Endothelial cell of umbilical vein (primary cell): Measurements from ENCODE around the gene PIK3C2G. TPM values are rescaled to one million over a fixed set of nuclear protein-coding genes. Genes with fewer than 3 reads are reported as not detected.

Source experiments
- BruUV-seq: library from RNA; stranded (reverse); fragments of 400-500 nt; replicated peaks from 2 replicates; lab custom pipeline; 2021; lab: Mats Ljungman, UMichigan
- CTCF ChIA-PET: fragments of 300-600, 350-600 bp; sonication (Branson Sonifier 250); formaldehyde crosslinking; loops from one replicate; lab custom pipeline; 2021; ENCODE audit warnings: antibody characterized with exemption, inconsistent platforms; lab: Charles Lee
- POLR2A ChIA-PET: fragments of 300-600, 350-600 bp; sonication (Branson Sonifier 250); formaldehyde crosslinking; loops from one replicate; lab custom pipeline; 2021; ENCODE audit warnings: antibody characterized with exemption, inconsistent platforms; lab: Charles Lee
- DNase-seq: peaks from one replicate; pipeline ENCODE4 v3.0.0-alpha.2; 2011; ENCODE audit warnings: low read depth, low spot score
- FAIRE-seq: peaks from 2 replicates; lab custom pipeline; 2011; peaks lifted over from hg19 to GRCh38; lab: Jason Lieb, UNC
- H2AFZ ChIP-seq: 2 replicates; pipeline ENCODE4 v1.6.0; 2012; ENCODE audit warnings: low read depth, low read length, control low read depth, inconsistent platforms
- H3K27ac ChIP-seq: 2 replicates; pipeline ENCODE4 v1.5.1; 2011; ENCODE audit warnings: low read depth, mild to moderate bottlenecking, control low read depth, low read length, moderate library complexity; ENCODE audit not compliant: insufficient read depth
- H3K27me3 ChIP-seq, 2 experiments: 2 replicates each; pipeline versions ENCODE4 v1.6.0 to v1.6.1; 2011; ENCODE audit warnings: low read length in 2 of 2, mixed read lengths in 1 of 2; ENCODE audit not compliant: control insufficient read depth in 2 of 2, insufficient read depth in 2 of 2
- H3K36me3 ChIP-seq, 2 experiments: 2 replicates in 1 of 2; 3 replicates in 1 of 2; pipeline ENCODE4 v1.5.1; 2011; ENCODE audit warnings: low read length in 2 of 2, mild to moderate bottlenecking in 1 of 2, moderate library complexity in 1 of 2; ENCODE audit not compliant: control insufficient read depth in 2 of 2, insufficient read depth in 2 of 2; ENCODE audit errors: extremely low read depth in 1 of 2
- H3K4me1 ChIP-seq: 3 replicates; pipeline ENCODE4 v1.5.1; 2011; ENCODE audit warnings: mild to moderate bottlenecking, low read length; ENCODE audit not compliant: control insufficient read depth, insufficient read depth; ENCODE audit errors: extremely low read depth
- H3K4me2 ChIP-seq: 2 replicates; pipeline ENCODE4 v1.6.1; 2011; ENCODE audit warnings: low read length, control low read depth, mixed read lengths; ENCODE audit not compliant: insufficient read depth
- H3K4me3 ChIP-seq, 3 experiments: fragments of 200-600 bp in 1 of 3; sonication (generic), shearing (Covaris generic) in 1 of 3; replicated peaks in 1 of 3; 2 replicates each; pipeline ENCODE4 v1.5.1; 2011 to 2016; ENCODE audit warnings: control low read depth in 3 of 3, low read length in 3 of 3, mild to moderate bottlenecking in 2 of 3, inconsistent platforms in 1 of 3, low read depth in 1 of 3, moderate library complexity in 1 of 3; ENCODE audit not compliant: insufficient read depth in 1 of 3
- H3K79me2 ChIP-seq: 2 replicates; pipeline ENCODE4 v1.6.0; 2012; ENCODE audit warnings: low read length, inconsistent platforms; ENCODE audit not compliant: control insufficient read depth, insufficient read depth
- H3K9ac ChIP-seq: replicated peaks from 2 replicates; pipeline ENCODE3; 2011; ENCODE audit warnings: low read length, control low read depth; ENCODE audit not compliant: insufficient read depth; ENCODE audit errors: extremely low read depth
- H3K9me1 ChIP-seq: replicated peaks from 3 replicates; pipeline ENCODE4 v1.6.0; 2011; ENCODE audit warnings: mild to moderate bottlenecking, low read length; ENCODE audit not compliant: control insufficient read depth, insufficient read depth; ENCODE audit errors: extremely low read depth
- H3K9me3 ChIP-seq: replicated peaks from 2 replicates; pipeline ENCODE4 v1.5.1; 2012; ENCODE audit warnings: low read length, inconsistent platforms; ENCODE audit not compliant: control insufficient read depth, insufficient read depth
- H4K20me1 ChIP-seq: replicated peaks from 2 replicates; pipeline ENCODE3; 2011; ENCODE audit warnings: mild to moderate bottlenecking, low read length; ENCODE audit not compliant: control insufficient read depth, insufficient read depth; ENCODE audit errors: extremely low read depth
- EZH2 ChIP-seq: IDR thresholded peaks from 2 replicates; pipeline ENCODE4 v1.6.1; 2012; ENCODE audit warnings: borderline replicate concordance, low read depth, mild to moderate bottlenecking, moderate library complexity, low read length, inconsistent platforms; ENCODE audit not compliant: severe bottlenecking
- FOS ChIP-seq: IDR thresholded peaks from 2 replicates; pipeline ENCODE4 v1.6.1; 2011; ENCODE audit warnings: mild to moderate bottlenecking, low read length, moderate library complexity, borderline replicate concordance; ENCODE audit not compliant: insufficient read depth
- GATA2 ChIP-seq: IDR thresholded peaks from 2 replicates; pipeline ENCODE4 v1.7.0; 2011; ENCODE audit warnings: low read depth, mild to moderate bottlenecking, moderate library complexity, mixed read lengths, low read length; ENCODE audit not compliant: insufficient read length, insufficient read depth
- JUN ChIP-seq: IDR thresholded peaks from 2 replicates; pipeline ENCODE4 v1.6.1; 2011; ENCODE audit warnings: borderline replicate concordance, low read depth; ENCODE audit not compliant: insufficient read length, insufficient read depth
- MYC ChIP-seq: IDR thresholded peaks from one replicate; pipeline ENCODE4 v1.6.1; 2011; ENCODE audit warnings: mild to moderate bottlenecking, low read depth, low read length
- POLR2A ChIP-seq: IDR thresholded peaks from 2 replicates; pipeline ENCODE4 v1.6.1; 2012; ENCODE audit warnings: low read depth, mild to moderate bottlenecking, control low read depth, low read length
- POLR2AphosphoS5 ChIP-seq: IDR thresholded peaks from 2 replicates; pipeline ENCODE4 v1.6.1; 2012; ENCODE audit warnings: low read depth, mild to moderate bottlenecking, control low read depth, low read length, moderate library complexity; ENCODE audit not compliant: insufficient read depth
- dilution Hi-C: fragments of 300-500 bp; cut with MboI; formaldehyde crosslinking; loops from one replicate; pipeline ENCODE4 v1.15.0; 2019; ENCODE audit warnings: low sequenced_read_pairs; ENCODE audit not compliant: extremely low pct_ligation_motif_present
- intact Hi-C: fragments of 100-400 bp; cut with micrococcal nuclease; formaldehyde crosslinking; loops from one replicate; pipeline ENCODE4 v1.10.0; 2022
- polyA plus RNA-seq, 4 experiments: library from polyadenylated mRNA; depleted of rRNA in 3 of 4; stranded (reverse) in 3 of 4; unstranded in 1 of 4; fragments of >200 nt; gene quantifications; 2 replicates each; pipeline versions ENCODE4 v1.2.1 to v1.2.3, GENCODE V29; 2011 to 2012; ENCODE audit warnings: missing spikeins in 1 of 4
- total RNA-seq: library from RNA; stranded (reverse); gene quantifications from 2 replicates; pipeline ENCODE4 v1.2.3, GENCODE V29; 2021
- TF ChIP-seq, protein P1 (sequence below), 2 donors: IDR thresholded peaks; 1 replicate in 1 of 2; 2 replicates in 1 of 2; pipeline ENCODE4 v1.5.1; 2011; ENCODE audit warnings: low read length in 2 of 2, mild to moderate bottlenecking in 2 of 2, moderate library complexity in 2 of 2, control low read depth in 1 of 2, inconsistent platforms in 1 of 2, low read depth in 1 of 2; ENCODE audit not compliant: insufficient read depth in 1 of 2; ENCODE audit errors: extremely low read depth in 1 of 2
- TF ChIP-seq, protein P2 (sequence below): IDR thresholded peaks from 2 replicates; pipeline ENCODE4 v1.6.1; 2011; ENCODE audit not compliant: insufficient read depth, insufficient read length

PIK3C2G gene
- total and polyA plus RNA-seq, 2 donors (not counting 3 experiments of a cell fraction or from before 2014, with no cell fraction given): not detected

DNA sequence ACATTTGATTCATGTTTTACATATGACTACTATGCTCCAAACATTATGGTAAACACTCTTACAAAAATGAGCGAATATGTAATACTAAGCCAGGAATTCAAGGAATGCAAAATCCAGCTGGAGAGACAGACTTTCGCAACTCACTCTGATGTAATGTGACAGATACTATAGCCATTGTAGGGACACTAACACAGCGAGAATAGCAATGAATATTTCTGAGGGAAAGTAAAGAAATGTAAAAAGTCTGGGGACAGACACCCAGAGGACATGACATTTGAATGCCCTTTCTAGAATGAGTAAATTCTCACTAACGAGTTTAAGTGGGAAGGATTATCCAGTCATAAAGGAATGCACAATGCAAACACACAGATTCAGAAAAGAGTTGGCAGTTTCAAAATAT lies 121.9 kb downstream of the PIK3C2G start:
- peak; percentile 46 for DNase-seq
- Histone ChIP-seq H3K4me1 (no peaks in the 10 kb centered on the region), H4K20me1 (no peaks in the 10 kb centered on the region), H3K36me3 (no peaks in the 10 kb centered on the region), H3K4me3 (no peak overlapping the region), H3K9ac (no peak overlapping the region), H3K27ac (no peak overlapping the region), H3K9me1 (no peaks in the 10 kb centered on the region), H2AFZ (no peak overlapping the region), H3K4me2 (no peak overlapping the region), H3K9me3 (no peaks in the 10 kb centered on the region), H3K27me3 (no peaks in the 10 kb centered on the region), H3K79me2 (no peaks in the 10 kb centered on the region)
- no peak for FAIRE-seq
- TF ChIP-seq JUN: no peak
- TF ChIP-seq MYC: no peak
- TF ChIP-seq EZH2: no peak
- TF ChIP-seq, protein P1, sequence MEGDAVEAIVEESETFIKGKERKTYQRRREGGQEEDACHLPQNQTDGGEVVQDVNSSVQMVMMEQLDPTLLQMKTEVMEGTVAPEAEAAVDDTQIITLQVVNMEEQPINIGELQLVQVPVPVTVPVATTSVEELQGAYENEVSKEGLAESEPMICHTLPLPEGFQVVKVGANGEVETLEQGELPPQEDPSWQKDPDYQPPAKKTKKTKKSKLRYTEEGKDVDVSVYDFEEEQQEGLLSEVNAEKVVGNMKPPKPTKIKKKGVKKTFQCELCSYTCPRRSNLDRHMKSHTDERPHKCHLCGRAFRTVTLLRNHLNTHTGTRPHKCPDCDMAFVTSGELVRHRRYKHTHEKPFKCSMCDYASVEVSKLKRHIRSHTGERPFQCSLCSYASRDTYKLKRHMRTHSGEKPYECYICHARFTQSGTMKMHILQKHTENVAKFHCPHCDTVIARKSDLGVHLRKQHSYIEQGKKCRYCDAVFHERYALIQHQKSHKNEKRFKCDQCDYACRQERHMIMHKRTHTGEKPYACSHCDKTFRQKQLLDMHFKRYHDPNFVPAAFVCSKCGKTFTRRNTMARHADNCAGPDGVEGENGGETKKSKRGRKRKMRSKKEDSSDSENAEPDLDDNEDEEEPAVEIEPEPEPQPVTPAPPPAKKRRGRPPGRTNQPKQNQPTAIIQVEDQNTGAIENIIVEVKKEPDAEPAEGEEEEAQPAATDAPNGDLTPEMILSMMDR (IDR thresholded peaks at IDR 0.05; ENCODE audit: extremely low read depth in 1 of 2, insufficient read depth in 1 of 2, low read depth in 1 of 2, low read length in 2 of 2): no peak
- TF ChIP-seq FOS: no peak
- no peak for TF ChIP-seq POLR2AphosphoS5
- TF ChIP-seq, protein P2, sequence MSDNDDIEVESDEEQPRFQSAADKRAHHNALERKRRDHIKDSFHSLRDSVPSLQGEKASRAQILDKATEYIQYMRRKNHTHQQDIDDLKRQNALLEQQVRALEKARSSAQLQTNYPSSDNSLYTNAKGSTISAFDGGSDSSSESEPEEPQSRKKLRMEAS: no peak
- no peak for TF ChIP-seq GATA2
- TF ChIP-seq POLR2A: no peak
- POLR2A ChIA-PET: no interaction called here
- dilution Hi-C loops: no loop called here
- BruUV-seq: no TSS peak
- CTCF ChIA-PET: no interaction called here
- intact Hi-C loops: no loop called here
